DND-41 (cell line): Measurements from ENCODE around the gene LY6G5C.

Source experiments
- CTCF ChIP-seq: IDR thresholded peaks from 2 replicates; pipeline ENCODE4 v1.5.1; 2012; ENCODE audit warnings: borderline replicate concordance, low read length, moderate library complexity, mild to moderate bottlenecking; ENCODE audit not compliant: poor library complexity, severe bottlenecking; ENCODE audit errors: extremely low read depth
- EZH2 ChIP-seq: IDR thresholded peaks from 3 replicates; pipeline ENCODE4 v1.6.1; 2012; ENCODE audit warnings: borderline replicate concordance, low read depth, mild to moderate bottlenecking, moderate library complexity, low read length, inconsistent platforms; ENCODE audit not compliant: severe bottlenecking

GRCh38 chr6:31690231-31691077 lies 9.6 kb upstream of the LY6G5C start:
- TF ChIP-seq CTCF = no peak
- TF ChIP-seq EZH2 = no peak
